ENCODE data around the gene CCNA1. TPM values are rescaled to one million over a fixed set of nuclear protein-coding genes. Genes with fewer than 3 reads are reported as not detected.

Gene CCNA1
- total and polyA plus RNA-seq, 2 of the 13 experiments (the other 11 are each of a cell fraction or from before 2014, with no cell fraction given) = not detected

- intact Hi-C loops (cut with micrococcal nuclease; ENCODE audit: unreplicated experiment) (loop anchor here (1.0 to 5.0 kb wide), 2 partner anchors 49 to 113 kb away; partner anchors contain the start of gene SPART), in situ Hi-C loops (cut with HindIII; ENCODE audit: extremely low pct_ligation_motif_present, low pct_unique_long_range_greater_than_20kb) (no loop called here)
- H3K4me1 ChIP-seq (ENCODE audit: insufficient read depth, low read length) = no peaks in the 10 kb centered on the region
- H3K27ac ChIP-seq (ENCODE audit: extremely low read length, insufficient read depth, low read length) = no peak overlapping the region
- no peaks in the 10 kb centered on the region for H4K20me1 ChIP-seq (ENCODE audit: insufficient read depth, low read length)
- no TSS peak for BruUV-seq (replicated peaks)
- no peaks in the 10 kb centered on the region for H3K36me3 ChIP-seq (replicated peaks in 1 of 2; ENCODE audit: control insufficient read depth in 1 of 2, insufficient read depth in 2 of 2, low read length in 2 of 2)
- no peaks in the 10 kb centered on the region for H3K9me3 ChIP-seq (ENCODE audit: low read length)
- CTCF ChIA-PET (ENCODE audit: low intra/inter-chr PET ratio, low total read pairs) = interaction anchor here (0.8 to 2.0 kb wide), 2 partner anchors 48 to 113 kb away, joined by 3 to 12 read pairs; no protein-coding TSS in a partner anchor
- peak; percentile 66 for ATAC-seq
- no peaks in the 10 kb centered on the region for H3K79me2 ChIP-seq (ENCODE audit: insufficient read depth, low read length)
- 1% methylated on average over 2 of the region's 2 CpGs for WGBS (ENCODE audit: low lambda C conversion rate)
- H3K9ac ChIP-seq (ENCODE audit: insufficient read depth, low read depth, low read length) = no peak overlapping the region
- peak; percentile 5 for DNase-seq (ENCODE audit: low spot score)
- H3K27me3 ChIP-seq (ENCODE audit: control insufficient read depth in 1 of 2, insufficient read depth in 2 of 2, low read length in 2 of 2) = no peaks in the 10 kb centered on the region
- TF ChIP-seq SMC3 (IDR thresholded peaks at IDR 0.05; ENCODE audit: low read length) (peak; percentile 39), ARHGAP35 (CRISPR knock-in tag; IDR thresholded peaks at IDR 0.05; ENCODE audit: borderline replicate concordance) (no peak), SALL1 (CRISPR knock-in tag; IDR thresholded peaks at IDR 0.05) (no peak), MTF2 (CRISPR knock-in tag; IDR thresholded peaks at IDR 0.05; ENCODE audit: borderline replicate concordance) (no peak), STAG1 (CRISPR knock-in tag; IDR thresholded peaks at IDR 0.05) (peak; percentile 53), ZBTB44 (CRISPR knock-in tag; IDR thresholded peaks at IDR 0.05) (no peak), POGK (CRISPR knock-in tag; conservative IDR thresholded peaks at IDR 0.05) (no peak), CTCF (CRISPR knock-in tag; IDR thresholded peaks at IDR 0.05) (peak; percentile 41), RFXAP (CRISPR knock-in tag; IDR thresholded peaks at IDR 0.05; ENCODE audit: borderline replicate concordance) (no peak), PBX3 (CRISPR knock-in tag; IDR thresholded peaks at IDR 0.05; ENCODE audit: borderline replicate concordance) (no peak), MED1 (CRISPR knock-in tag; IDR thresholded peaks at IDR 0.05) (no peak), AGO2 (optimal IDR thresholded peaks at IDR 0.05; ENCODE audit: low read depth, low read length) (no peak)
- no peak overlapping the region for H3K4me3 ChIP-seq (replicated peaks in 1 of 3; ENCODE audit: insufficient read depth in 1 of 3, low read depth in 2 of 3, low read length in 3 of 3)
- no peak for FAIRE-seq
- no peak overlapping the region for H2AFZ ChIP-seq (ENCODE audit: low read length)
- no peak overlapping the region for H3K4me2 ChIP-seq (ENCODE audit: low read depth, low read length)
- POLR2A ChIA-PET = no interaction called here
These were observed 37.0 kb upstream of the CCNA1 start for GRCh38 chr13:36395280-36395679.

Data from HepG2 (cell line).